ENCODE data around the gene ENKUR. TPM values are rescaled to one million over a fixed set of nuclear protein-coding genes. Genes with fewer than 3 reads are reported as not detected.
A peak's percentile ranks its signal among the peaks of the same experiment; 100 is the strongest.

The ENKUR gene, protein sequence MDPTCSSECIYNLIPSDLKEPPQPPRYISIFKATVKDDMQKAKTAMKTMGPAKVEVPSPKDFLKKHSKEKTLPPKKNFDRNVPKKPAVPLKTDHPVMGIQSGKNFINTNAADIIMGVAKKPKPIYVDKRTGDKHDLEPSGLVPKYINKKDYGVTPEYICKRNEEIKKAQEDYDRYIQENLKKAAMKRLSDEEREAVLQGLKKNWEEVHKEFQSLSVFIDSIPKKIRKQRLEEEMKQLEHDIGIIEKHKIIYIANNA
- 1.2 TPM for polyA plus RNA-seq (2013, experiment 1 of 2)
- 0.20 TPM for polyA plus RNA-seq (2013, experiment 2 of 2)

DNA sequence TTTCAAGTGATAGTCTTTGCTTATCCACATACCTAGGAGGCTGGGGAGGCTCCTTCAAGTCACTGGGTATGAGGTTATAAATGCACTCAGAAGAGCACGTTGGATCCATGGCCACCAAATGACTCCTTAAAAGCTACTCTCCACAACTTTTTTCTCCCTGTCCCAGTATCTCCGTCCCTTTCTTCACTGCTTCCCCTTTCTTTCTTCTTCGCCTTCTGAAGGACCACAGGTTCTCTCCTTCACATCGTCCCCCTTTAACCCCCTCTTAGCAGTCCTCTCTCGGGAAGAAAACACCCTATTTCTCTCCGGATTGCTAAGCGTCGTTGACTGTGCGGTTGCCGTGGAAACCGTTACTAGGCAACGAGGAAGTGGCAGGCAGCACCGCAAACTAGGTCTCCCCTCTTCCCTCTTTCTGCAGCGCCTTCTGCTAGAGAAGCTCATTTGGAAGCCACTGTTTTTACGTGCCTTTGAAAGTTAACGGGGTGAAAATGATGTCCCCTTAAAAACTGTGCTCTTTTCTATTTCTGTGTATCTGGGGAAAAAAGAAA lies at the start of gene ENKUR:
ENKUR (minus strand) TSS at position 331 of the 548 bp plus-strand sequence; CDS start at position 109, 222 bp downstream.
- peaks cover 3% of the 10 kb centered on the region for H3K4me1 ChIP-seq (ENCODE audit: control insufficient read depth, insufficient read depth, low read length, poor library complexity, severe bottlenecking)
- peak within 1 kb of the TSS; percentile 57 for H3K4me3 ChIP-seq (ENCODE audit: extremely low read depth, insufficient read depth, low read length, poor library complexity, severe bottlenecking)
- no peaks in the 10 kb centered on the region for H3K36me3 ChIP-seq (ENCODE audit: control insufficient read depth, insufficient read depth, low read length)
- no peaks in the 10 kb centered on the region for H3K9me3 ChIP-seq (ENCODE audit: control insufficient read depth, low read length)
- peak within 1 kb of the TSS; percentile 92 for H3K27ac ChIP-seq (ENCODE audit: low read depth, low read length, severe bottlenecking)
- WGBS, 2 experiments (ENCODE audit: insufficient coverage in 2 of 2) = 0% methylated on average over 10 to 11 of the region's 16 CpGs

DNA sequence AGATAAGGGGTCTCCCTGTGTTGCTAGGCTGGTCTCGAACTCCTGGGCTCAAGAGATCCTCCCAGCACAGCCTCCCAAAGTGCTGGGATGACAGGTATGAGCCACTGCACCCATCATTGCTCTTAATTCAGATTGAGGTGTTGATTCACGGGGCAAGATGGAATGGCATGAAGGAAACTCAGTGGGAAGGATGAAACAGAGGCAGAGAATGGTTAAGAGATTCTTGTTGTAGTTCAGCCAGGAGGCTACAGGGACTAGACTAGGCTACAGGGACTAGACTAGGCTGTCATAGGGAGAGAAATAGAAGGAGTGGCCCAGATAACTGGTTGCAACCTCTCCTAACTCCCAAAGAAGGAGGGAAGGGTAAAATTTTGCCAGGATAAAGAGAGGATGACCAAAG lies 48.4 kb upstream of the ENKUR start:
- Histone ChIP-seq H3K4me3 (ENCODE audit: extremely low read depth, insufficient read depth, low read length, poor library complexity, severe bottlenecking) (no peak overlapping the region), H3K4me1 (ENCODE audit: control insufficient read depth, insufficient read depth, low read length, poor library complexity, severe bottlenecking) (peaks cover 26% of the 10 kb centered on the region), H3K36me3 (ENCODE audit: control insufficient read depth, insufficient read depth, low read length) (no peaks in the 10 kb centered on the region), H3K9me3 (ENCODE audit: control insufficient read depth, low read length) (no peaks in the 10 kb centered on the region), H3K27ac (ENCODE audit: low read depth, low read length, severe bottlenecking) (no peak overlapping the region)
- WGBS, 2 experiments (ENCODE audit: insufficient coverage in 2 of 2) = 90 to 100% methylated on average over 1 of the region's 2 CpGs

DNA sequence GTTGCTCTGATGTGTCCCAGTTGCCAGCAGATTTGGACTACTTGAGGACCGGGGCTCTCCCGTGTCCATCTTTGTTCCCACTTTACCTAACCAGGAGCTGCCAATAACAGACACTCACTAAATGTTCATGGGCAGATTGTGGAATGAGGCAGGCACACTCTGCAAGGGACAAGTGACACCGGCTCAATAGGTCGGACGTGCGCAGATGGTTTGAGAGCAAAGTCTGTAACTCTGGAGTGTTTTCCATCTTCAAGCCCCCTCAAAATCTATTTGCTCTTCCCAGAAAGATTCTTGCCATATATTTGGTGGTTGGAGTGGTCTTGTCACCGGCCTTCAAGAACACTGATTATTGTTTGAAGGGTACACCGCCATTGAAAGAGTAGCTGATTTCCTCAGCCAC lies 47.7 kb upstream of the ENKUR start:
- Histone ChIP-seq H3K4me3 (ENCODE audit: extremely low read depth, insufficient read depth, low read length, poor library complexity, severe bottlenecking) (no peak overlapping the region), H3K27ac (ENCODE audit: low read depth, low read length, severe bottlenecking) (no peak overlapping the region), H3K9me3 (ENCODE audit: control insufficient read depth, low read length) (no peaks in the 10 kb centered on the region), H3K36me3 (ENCODE audit: control insufficient read depth, insufficient read depth, low read length) (no peaks in the 10 kb centered on the region), H3K4me1 (ENCODE audit: control insufficient read depth, insufficient read depth, low read length, poor library complexity, severe bottlenecking) (peaks cover 26% of the 10 kb centered on the region)
- 96 to 100% methylated on average over 5 of the region's 8 CpGs for WGBS, 2 experiments (ENCODE audit: insufficient coverage in 2 of 2)

DNA sequence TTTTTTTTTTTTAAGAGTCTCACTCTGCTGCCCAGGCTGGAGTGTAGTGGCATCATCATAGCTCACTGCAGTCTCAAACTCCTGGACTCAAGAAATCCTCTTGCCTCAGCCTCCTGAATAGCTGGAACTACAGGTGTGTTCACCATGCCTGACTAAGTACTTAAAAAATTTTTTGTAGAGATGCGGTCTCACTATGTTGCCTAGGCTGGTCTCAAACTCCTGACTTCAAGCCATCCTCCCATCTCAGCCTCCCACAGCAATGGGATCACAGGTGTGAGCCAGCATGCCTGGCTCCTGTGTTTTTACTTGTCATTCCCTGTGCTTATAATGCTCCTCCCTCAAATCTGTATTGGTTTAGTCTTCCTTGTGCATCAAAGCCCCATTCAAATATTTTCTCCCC lies 47.2 kb upstream of the ENKUR start:
- H3K27ac ChIP-seq (ENCODE audit: low read depth, low read length, severe bottlenecking) = no peak overlapping the region
- no peaks in the 10 kb centered on the region for H3K36me3 ChIP-seq (ENCODE audit: control insufficient read depth, insufficient read depth, low read length)
- H3K4me3 ChIP-seq (ENCODE audit: extremely low read depth, insufficient read depth, low read length, poor library complexity, severe bottlenecking) = no peak overlapping the region
- 80 to 89% methylated on average over 1 of the region's 1 CpG for WGBS, 2 experiments (ENCODE audit: insufficient coverage in 2 of 2)
- no peaks in the 10 kb centered on the region for H3K9me3 ChIP-seq (ENCODE audit: control insufficient read depth, low read length)
- H3K4me1 ChIP-seq (ENCODE audit: control insufficient read depth, insufficient read depth, low read length, poor library complexity, severe bottlenecking) = peaks cover 26% of the 10 kb centered on the region

DNA sequence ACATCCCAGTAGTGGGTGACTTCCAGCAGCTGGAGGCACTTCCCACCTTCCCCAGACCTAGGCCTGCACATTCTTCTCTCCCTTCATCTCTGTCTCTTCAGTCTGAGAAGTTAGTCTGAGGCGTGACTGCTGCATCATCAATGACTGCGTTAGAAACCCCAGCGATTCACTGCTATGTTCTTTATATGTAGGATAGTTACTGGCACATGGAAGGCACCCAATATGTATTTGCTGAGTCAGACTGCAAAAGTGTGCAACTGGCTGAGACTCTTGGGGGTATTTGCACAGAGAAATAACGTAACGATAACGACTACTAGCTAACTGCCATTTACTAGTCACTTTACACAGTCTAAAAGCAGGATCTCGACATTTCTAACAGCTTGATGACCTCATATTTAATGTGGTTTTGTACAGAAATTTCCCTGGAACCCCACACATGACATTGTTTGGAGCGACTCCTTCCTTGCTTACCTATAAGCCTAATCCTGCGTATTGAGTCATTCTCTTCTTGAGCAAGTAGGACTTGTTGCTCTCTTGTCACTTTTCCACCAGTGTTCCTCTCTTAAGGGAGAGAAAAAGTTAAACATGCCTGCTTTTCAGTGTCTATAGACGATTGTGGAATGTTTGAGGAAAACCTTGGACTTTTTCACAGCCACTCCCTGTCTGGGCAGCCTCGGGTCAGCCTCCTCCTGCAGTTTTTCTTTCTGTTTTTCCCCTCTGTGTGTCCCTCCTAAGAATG lies 45.9 kb upstream of the ENKUR start:
- H3K27ac ChIP-seq (ENCODE audit: low read depth, low read length, severe bottlenecking) = peak overlapping the region; percentile 72
- H3K9me3 ChIP-seq (ENCODE audit: control insufficient read depth, low read length) = no peaks in the 10 kb centered on the region
- H3K4me3 ChIP-seq (ENCODE audit: extremely low read depth, insufficient read depth, low read length, poor library complexity, severe bottlenecking) = no peak overlapping the region
- H3K36me3 ChIP-seq (ENCODE audit: control insufficient read depth, insufficient read depth, low read length) = no peaks in the 10 kb centered on the region
- H3K4me1 ChIP-seq (ENCODE audit: control insufficient read depth, insufficient read depth, low read length, poor library complexity, severe bottlenecking) = peaks cover 20% of the 10 kb centered on the region
- WGBS, 2 experiments (ENCODE audit: insufficient coverage in 2 of 2) = 78 to 82% methylated on average over 5 to 10 of the region's 11 CpGs

DNA sequence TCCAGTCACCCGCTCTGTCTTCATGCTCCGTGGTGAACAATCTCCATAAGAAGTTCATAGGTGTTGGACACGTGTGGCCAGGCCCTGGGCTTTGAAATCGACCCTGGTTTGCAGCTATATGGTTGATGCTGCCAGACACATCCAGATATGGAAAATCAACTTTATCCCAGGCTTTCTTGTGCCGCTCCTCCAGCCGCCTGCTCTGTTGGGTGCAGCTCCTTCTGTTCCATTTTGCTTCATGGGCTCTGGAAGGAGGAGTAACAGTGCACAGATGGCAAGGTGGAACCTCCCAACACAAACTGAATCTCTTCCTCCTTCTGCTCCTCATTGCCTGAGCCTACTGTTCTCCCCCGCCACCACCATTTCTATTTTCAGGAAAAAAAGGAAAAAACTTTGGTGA lies 45.2 kb upstream of the ENKUR start:
- WGBS, 2 experiments (ENCODE audit: insufficient coverage in 2 of 2) = 93 to 97% methylated on average over 4 to 7 of the region's 7 CpGs
- Histone ChIP-seq H3K4me3 (ENCODE audit: extremely low read depth, insufficient read depth, low read length, poor library complexity, severe bottlenecking) (no peak overlapping the region), H3K36me3 (ENCODE audit: control insufficient read depth, insufficient read depth, low read length) (no peaks in the 10 kb centered on the region), H3K9me3 (ENCODE audit: control insufficient read depth, low read length) (no peaks in the 10 kb centered on the region), H3K27ac (ENCODE audit: low read depth, low read length, severe bottlenecking) (no peak overlapping the region), H3K4me1 (ENCODE audit: control insufficient read depth, insufficient read depth, low read length, poor library complexity, severe bottlenecking) (peaks cover 20% of the 10 kb centered on the region)

DNA sequence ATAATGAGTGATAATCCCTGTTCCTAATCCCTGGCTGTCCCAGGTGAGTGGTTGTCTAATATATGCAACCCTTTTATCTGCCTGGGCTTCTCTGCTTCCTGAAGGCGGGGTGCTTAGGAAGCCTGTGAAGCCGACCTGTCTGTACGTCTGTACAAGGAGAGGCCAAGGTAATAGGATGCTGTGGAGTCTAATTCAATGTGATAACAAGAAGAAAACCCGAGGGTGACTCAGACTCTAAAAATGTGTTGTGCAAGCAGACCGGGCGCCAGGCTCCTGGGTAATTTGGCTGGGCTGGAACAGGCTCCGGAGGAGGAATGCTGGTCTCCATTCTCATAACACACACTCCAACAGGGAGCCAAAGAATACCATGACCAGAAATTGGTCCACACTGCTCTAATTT lies 44.0 kb upstream of the ENKUR start:
- no peak overlapping the region for H3K4me3 ChIP-seq (ENCODE audit: extremely low read depth, insufficient read depth, low read length, poor library complexity, severe bottlenecking)
- no peaks in the 10 kb centered on the region for H3K36me3 ChIP-seq (ENCODE audit: control insufficient read depth, insufficient read depth, low read length)
- H3K27ac ChIP-seq (ENCODE audit: low read depth, low read length, severe bottlenecking) = peak overlapping the region; percentile 52
- WGBS, 2 experiments (ENCODE audit: insufficient coverage in 2 of 2) = 65 to 78% methylated on average over 4 to 6 of the region's 7 CpGs
- no peaks in the 10 kb centered on the region for H3K9me3 ChIP-seq (ENCODE audit: control insufficient read depth, low read length)
- H3K4me1 ChIP-seq (ENCODE audit: control insufficient read depth, insufficient read depth, low read length, poor library complexity, severe bottlenecking) = peaks cover 20% of the 10 kb centered on the region

DNA sequence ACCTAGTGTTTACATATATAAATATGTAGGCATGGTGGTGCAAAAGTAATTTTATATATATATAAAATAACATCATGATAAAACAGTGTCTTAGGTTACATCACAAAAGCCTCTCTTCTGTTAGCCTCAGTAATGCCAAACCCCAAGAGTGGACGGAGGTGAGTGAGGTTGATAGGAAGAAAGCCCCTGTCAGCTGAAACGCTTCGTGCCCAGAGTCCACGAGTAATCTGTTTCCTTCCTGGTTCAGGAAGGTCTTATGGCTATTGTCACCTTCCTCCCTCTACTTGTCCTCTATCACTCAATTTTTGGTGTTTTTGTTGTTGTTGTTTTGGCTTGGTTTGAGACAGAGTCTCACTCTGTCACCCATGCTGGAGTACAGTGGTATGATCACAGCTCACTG lies 41.9 kb upstream of the ENKUR start:
- no peak overlapping the region for H3K27ac ChIP-seq (ENCODE audit: low read depth, low read length, severe bottlenecking)
- WGBS, 2 experiments (ENCODE audit: insufficient coverage in 2 of 2) = 82 to 100% methylated on average over 1 to 3 of the region's 4 CpGs
- H3K4me1 ChIP-seq (ENCODE audit: control insufficient read depth, insufficient read depth, low read length, poor library complexity, severe bottlenecking) = peaks cover 18% of the 10 kb centered on the region
- no peaks in the 10 kb centered on the region for H3K9me3 ChIP-seq (ENCODE audit: control insufficient read depth, low read length)
- H3K36me3 ChIP-seq (ENCODE audit: control insufficient read depth, insufficient read depth, low read length) = no peaks in the 10 kb centered on the region
- H3K4me3 ChIP-seq (ENCODE audit: extremely low read depth, insufficient read depth, low read length, poor library complexity, severe bottlenecking) = no peak overlapping the region

DNA sequence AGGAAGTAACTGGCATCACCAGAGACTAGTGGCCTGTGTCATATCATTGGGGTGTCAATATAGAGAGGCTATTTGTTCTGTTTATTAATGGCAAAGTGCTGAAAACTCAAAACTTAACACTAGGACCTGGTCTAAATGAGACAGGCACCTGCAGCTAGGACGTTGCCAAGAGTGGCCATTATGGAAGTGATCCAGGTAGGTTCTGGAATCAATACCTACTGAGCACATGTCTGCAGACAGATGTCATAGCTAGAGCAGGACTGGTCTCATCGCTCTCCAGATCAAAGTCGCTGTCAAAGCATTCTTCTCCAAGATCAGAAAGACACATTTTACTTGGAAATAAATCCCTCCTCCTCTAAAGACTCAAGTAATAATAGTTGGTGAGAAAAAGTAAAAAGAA lies 40.8 kb upstream of the ENKUR start:
- whole genome bisulfite sequencing, 2 experiments (ENCODE audit: insufficient coverage in 2 of 2) = 78 to 100% methylated on average over 1 of the region's 3 CpGs
- H3K9me3 ChIP-seq (ENCODE audit: control insufficient read depth, low read length) = no peaks in the 10 kb centered on the region

DNA sequence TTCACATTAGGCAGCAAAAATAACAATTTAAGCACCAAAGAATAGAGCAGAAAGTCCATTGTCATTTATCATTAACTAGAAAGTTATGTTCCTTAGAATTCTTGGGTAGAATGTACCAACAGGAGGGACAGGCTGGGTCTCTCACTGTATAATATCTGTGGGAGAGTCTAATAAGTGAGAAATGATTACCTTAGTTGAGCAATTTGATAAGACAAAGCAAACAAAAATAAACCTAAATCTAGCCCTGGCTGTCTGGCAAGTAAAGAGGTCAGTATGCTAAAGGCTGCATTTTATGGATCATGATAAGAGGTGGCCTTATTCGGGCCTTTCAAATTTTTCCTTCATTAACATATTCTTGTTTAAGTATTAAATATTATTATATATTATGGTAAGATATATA lies 36.1 kb upstream of the ENKUR start:
- no CpG with 5 or more reads among the region's 1 CpG for WGBS, 2 experiments (ENCODE audit: insufficient coverage in 2 of 2)
- H3K9me3 ChIP-seq (ENCODE audit: control insufficient read depth, low read length) = peaks cover 4% of the 10 kb centered on the region
- no peak overlapping the region for H3K4me3 ChIP-seq (ENCODE audit: extremely low read depth, insufficient read depth, low read length, poor library complexity, severe bottlenecking)
- H3K4me1 ChIP-seq (ENCODE audit: control insufficient read depth, insufficient read depth, low read length, poor library complexity, severe bottlenecking) = no peaks in the 10 kb centered on the region
- H3K27ac ChIP-seq (ENCODE audit: low read depth, low read length, severe bottlenecking) = no peak overlapping the region
- no peaks in the 10 kb centered on the region for H3K36me3 ChIP-seq (ENCODE audit: control insufficient read depth, insufficient read depth, low read length)

More for the DNA sequence above, 40.8 kb upstream of the ENKUR start:
- Histone ChIP-seq H3K36me3 (ENCODE audit: control insufficient read depth, insufficient read depth, low read length) (no peaks in the 10 kb centered on the region), H3K4me1 (ENCODE audit: control insufficient read depth, insufficient read depth, low read length, poor library complexity, severe bottlenecking) (peaks cover 6% of the 10 kb centered on the region), H3K27ac (ENCODE audit: low read depth, low read length, severe bottlenecking) (no peak overlapping the region), H3K4me3 (ENCODE audit: extremely low read depth, insufficient read depth, low read length, poor library complexity, severe bottlenecking) (no peak overlapping the region)

DNA sequence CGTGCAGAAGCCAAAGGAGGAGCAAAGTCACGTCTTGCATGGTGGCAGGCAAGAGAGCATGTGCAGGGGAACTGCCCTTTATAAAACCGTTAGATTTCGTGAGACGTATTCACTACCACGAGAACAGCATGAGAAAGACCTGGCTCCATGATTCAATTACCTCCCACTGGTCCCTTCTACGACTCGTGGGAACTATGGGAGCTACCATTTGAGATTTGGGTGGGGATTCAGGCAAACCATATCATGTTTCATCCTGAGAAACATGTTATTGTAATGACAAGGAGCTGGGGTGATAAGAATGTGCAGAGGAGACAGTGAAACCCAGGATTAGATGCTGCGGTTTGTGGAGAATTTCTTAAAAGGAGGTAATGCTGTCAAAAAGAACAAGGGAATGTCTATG lies 34.4 kb upstream of the ENKUR start:
- H3K4me1 ChIP-seq (ENCODE audit: control insufficient read depth, insufficient read depth, low read length, poor library complexity, severe bottlenecking) = no peaks in the 10 kb centered on the region
- 70 to 90% methylated on average over 3 to 7 of the region's 9 CpGs for whole genome bisulfite sequencing, 2 experiments (ENCODE audit: insufficient coverage in 2 of 2)
- H3K27ac ChIP-seq (ENCODE audit: low read depth, low read length, severe bottlenecking) = no peak overlapping the region
- H3K9me3 ChIP-seq (ENCODE audit: control insufficient read depth, low read length) = peaks cover 4% of the 10 kb centered on the region
- H3K36me3 ChIP-seq (ENCODE audit: control insufficient read depth, insufficient read depth, low read length) = no peaks in the 10 kb centered on the region
- H3K4me3 ChIP-seq (ENCODE audit: extremely low read depth, insufficient read depth, low read length, poor library complexity, severe bottlenecking) = no peak overlapping the region
